IPS-20b (cell line): ENCODE data around the gene GTPBP8.
"Not testable (repeated sequence)": the region's sequence is repeated elsewhere in the genome, so short reads cannot be mapped to it uniquely, and the experiment has no call there.

Experiments
- H3K27ac ChIP-seq: one replicate; pipeline ENCODE4 v1.5.1; 2013; ENCODE audit warnings: low read length
- H3K27me3 ChIP-seq: 2 replicates; pipeline ENCODE4 v1.6.1; 2013; ENCODE audit warnings: mild to moderate bottlenecking, low read length, inconsistent platforms; ENCODE audit not compliant: insufficient read depth
- H3K36me3 ChIP-seq: 2 replicates; pipeline ENCODE4 v1.6.1; 2013; ENCODE audit warnings: low read depth, mild to moderate bottlenecking, inconsistent platforms, low read length, moderate library complexity; ENCODE audit not compliant: insufficient read depth
- H3K4me1 ChIP-seq: 2 replicates; pipeline ENCODE4 v1.6.1; 2013; ENCODE audit warnings: mild to moderate bottlenecking, control low read depth, inconsistent platforms, low read length, moderate library complexity; ENCODE audit not compliant: insufficient read depth
- H3K4me3 ChIP-seq: 2 replicates; pipeline ENCODE4 v1.5.1; 2013; ENCODE audit warnings: mild to moderate bottlenecking, low read length, inconsistent platforms
- H3K9ac ChIP-seq: 2 replicates; pipeline ENCODE4 v1.6.1; 2013; ENCODE audit warnings: low read depth, mild to moderate bottlenecking, inconsistent platforms, low read length, moderate library complexity
- H3K9me3 ChIP-seq: 2 replicates; pipeline ENCODE4 v1.6.1; 2013; ENCODE audit warnings: mild to moderate bottlenecking, low read depth, low read length, inconsistent platforms; ENCODE audit not compliant: insufficient read depth

The GTPBP8 gene

DNA sequence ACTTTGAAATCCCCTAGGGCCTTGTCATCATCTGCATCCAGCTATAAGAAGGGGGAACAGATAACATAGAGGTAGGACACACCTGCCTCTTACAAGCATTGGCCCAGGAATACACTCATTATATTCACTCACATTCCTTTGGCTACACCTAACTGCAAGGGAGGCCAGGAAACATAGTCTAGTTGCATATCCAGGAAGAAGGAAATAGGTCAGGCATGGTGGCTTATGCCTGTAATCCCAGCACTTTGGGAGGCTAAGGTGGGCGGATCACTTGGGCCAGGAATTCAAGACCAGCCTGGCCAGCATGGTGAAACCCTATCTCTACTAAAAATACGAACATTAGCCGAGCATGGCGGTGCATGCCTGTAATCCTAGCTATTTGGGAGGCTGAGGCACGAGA is 48.8 kb downstream of the GTPBP8 start:
- no peaks in the 10 kb centered on the region for H3K4me1 ChIP-seq
- no peaks in the 10 kb centered on the region for H3K9me3 ChIP-seq
- no peak overlapping the region for H3K27ac ChIP-seq
- no peaks in the 10 kb centered on the region for H3K27me3 ChIP-seq
- H3K9ac ChIP-seq = no peak overlapping the region
- no peaks in the 10 kb centered on the region for H3K36me3 ChIP-seq
- H3K4me3 ChIP-seq = no peak overlapping the region

DNA sequence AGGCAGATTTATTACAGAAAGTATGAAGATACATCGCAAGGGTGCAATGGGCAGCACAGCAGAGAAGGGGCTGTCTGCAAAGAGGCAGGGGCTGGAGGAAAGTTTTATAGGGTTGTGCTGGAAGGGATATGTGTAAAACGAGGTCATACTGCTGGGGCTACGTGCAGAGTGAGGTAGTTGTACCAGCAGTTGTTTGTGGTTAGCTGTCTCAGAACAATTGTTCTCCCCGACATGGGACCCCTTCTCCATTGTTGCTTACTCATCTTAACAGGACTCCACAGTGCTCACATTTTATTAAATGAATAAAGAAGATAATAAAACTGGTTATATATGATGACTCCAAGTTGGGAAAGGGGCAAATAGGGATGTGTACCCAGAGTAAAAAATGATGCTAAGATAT is 49.4 kb downstream of the GTPBP8 start:
- Histone ChIP-seq H3K9ac (no peak overlapping the region), H3K9me3 (peaks cover 3% of the 10 kb centered on the region), H3K27ac (no peak overlapping the region), H3K36me3 (no peaks in the 10 kb centered on the region), H3K4me1 (no peaks in the 10 kb centered on the region), H3K27me3 (no peaks in the 10 kb centered on the region), H3K4me3 (no peak overlapping the region)

DNA sequence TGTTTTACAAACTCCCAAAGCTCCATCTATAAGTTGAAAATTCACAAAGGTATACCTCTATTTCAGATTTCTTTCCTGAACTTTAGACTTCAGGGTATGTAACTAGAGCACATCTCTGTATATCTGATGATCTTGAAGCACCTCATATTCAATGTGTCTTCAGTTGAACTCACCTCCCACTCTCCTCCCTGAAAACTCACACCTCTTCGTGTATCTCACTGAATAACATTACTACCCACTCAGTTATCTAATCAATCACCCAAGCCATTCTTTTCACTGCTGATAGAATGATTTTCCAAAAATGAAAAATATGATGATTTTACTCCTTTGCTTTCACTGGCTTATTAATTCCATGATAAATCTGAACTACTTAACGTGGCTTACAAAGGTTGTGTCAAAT is 52.9 kb downstream of the GTPBP8 start:
- Histone ChIP-seq H3K36me3 (no peaks in the 10 kb centered on the region), H3K4me3 (no peak overlapping the region), H3K4me1 (no peaks in the 10 kb centered on the region), H3K9me3 (peaks cover 5% of the 10 kb centered on the region), H3K9ac (no peak overlapping the region), H3K27ac (no peak overlapping the region), H3K27me3 (no peaks in the 10 kb centered on the region)

DNA sequence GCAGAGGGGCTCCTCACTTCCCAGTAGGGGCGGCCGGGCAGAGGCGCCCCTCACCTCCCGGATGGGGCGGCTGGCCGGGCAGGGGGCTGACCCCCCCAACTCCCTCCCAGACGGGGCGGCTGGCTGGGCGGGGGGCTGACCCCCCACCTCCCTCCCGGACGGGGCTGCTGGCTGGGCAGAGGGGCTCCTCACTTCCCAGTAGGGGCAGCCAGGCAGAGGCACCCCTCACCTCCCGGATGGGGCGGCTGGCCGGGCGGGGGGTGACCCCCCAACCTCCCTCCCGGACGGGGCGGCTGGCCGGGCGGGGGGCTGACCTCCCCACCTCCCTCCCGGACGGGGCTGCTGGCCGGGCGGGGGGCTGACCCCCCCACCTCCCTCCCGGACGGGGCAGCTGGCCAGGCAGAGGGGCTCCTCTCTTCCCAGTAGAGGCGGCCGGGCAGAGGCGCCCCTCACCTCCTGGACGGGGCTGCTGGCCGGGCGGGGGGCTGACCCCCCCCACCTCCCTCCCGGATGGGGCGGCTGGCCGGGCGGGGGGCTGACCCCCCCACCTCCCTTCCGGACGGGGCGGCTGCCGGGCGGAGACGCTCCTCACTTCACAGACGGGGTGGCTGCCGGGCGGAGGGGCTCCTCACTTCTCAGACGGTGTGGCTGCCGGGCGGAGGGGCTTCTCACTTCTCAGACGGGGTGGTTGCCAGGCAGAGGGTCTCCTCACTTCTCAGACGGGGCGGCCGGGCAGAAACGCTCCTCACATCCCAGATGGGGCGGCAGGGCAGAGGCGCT is 55.6 kb downstream of the GTPBP8 start:
- H3K4me3 ChIP-seq, H3K9ac ChIP-seq, H3K27ac ChIP-seq: not testable (repeated sequence)

DNA sequence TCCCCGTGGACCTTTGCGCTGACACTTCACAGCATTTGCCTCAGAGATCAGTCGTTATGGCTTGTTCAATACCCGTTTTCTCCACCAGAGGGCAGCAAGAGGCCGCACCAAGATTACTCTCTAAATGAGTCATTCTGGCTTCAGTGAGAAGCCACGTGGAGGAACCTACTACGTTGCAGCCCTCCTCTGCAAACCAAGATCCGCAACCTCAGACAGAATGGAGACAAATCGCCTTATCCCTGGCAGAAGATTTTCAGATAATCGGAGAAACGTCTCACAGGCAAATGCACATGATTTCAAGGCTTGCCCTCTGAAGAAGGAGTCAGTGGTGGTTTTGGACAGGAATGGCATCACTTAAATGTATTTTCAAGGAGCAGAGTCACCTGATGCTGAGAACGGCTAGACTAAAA is 60.5 kb downstream of the GTPBP8 start:
- peaks cover 9% of the 10 kb centered on the region for H3K27me3 ChIP-seq
- no peaks in the 10 kb centered on the region; the same call in 1 of the 2 replicates for H3K4me1 ChIP-seq
- H3K27ac ChIP-seq = no peak overlapping the region
- H3K36me3 ChIP-seq = no peaks in the 10 kb centered on the region
- H3K9me3 ChIP-seq = no peaks in the 10 kb centered on the region; the same call in 1 of the 2 replicates
- H3K4me3 ChIP-seq = no peak overlapping the region
- no peak overlapping the region; the same call in 1 of the 2 replicates for H3K9ac ChIP-seq

More for the DNA sequence above, 55.6 kb downstream of the GTPBP8 start:
- not testable (repeated sequence) for H3K36me3 ChIP-seq, H3K27me3 ChIP-seq, H3K9me3 ChIP-seq, H3K4me1 ChIP-seq
